Osteoblast (primary cell): ENCODE data around the gene MTHFSD. TPM values are rescaled to one million over a fixed set of nuclear protein-coding genes. Genes with fewer than 3 reads are reported as not detected.
A peak's percentile ranks its signal among the peaks of the same experiment; 100 is the strongest.

Source experiments
- DNase-seq: peaks from one replicate; pipeline ENCODE4 v3.0.0; 2011; ENCODE audit warnings: low spot score, mixed read lengths; ENCODE audit not compliant: insufficient read length; ENCODE audit errors: missing footprints
- H2AFZ ChIP-seq: 2 replicates; pipeline ENCODE4 v1.6.0; 2011; ENCODE audit warnings: mild to moderate bottlenecking, low read length
- H3K27ac ChIP-seq: 2 replicates; pipeline ENCODE4 v1.5.1; 2011; ENCODE audit warnings: mild to moderate bottlenecking, low read depth, low read length, moderate library complexity
- H3K27me3 ChIP-seq: 2 replicates; pipeline ENCODE4 v1.6.0; 2012; ENCODE audit warnings: mild to moderate bottlenecking, control low read depth, inconsistent platforms, low read length, moderate library complexity; ENCODE audit not compliant: insufficient read depth
- H3K36me3 ChIP-seq: 2 replicates; pipeline ENCODE4 v1.5.1; 2011; ENCODE audit warnings: mild to moderate bottlenecking, low read length, control low read depth, moderate library complexity; ENCODE audit not compliant: insufficient read depth
- H3K4me1 ChIP-seq: 2 replicates; pipeline ENCODE4 v1.5.1; 2011; ENCODE audit warnings: mild to moderate bottlenecking, low read length, control low read depth, moderate library complexity; ENCODE audit not compliant: insufficient read depth
- H3K4me2 ChIP-seq: 2 replicates; pipeline ENCODE4 v1.6.0; 2011; ENCODE audit warnings: mild to moderate bottlenecking, low read length; ENCODE audit not compliant: insufficient read depth
- H3K4me3 ChIP-seq: fragments of 200-600 bp; sonication (generic); 3 replicates; pipeline ENCODE4 v1.5.1; 2012; ENCODE audit warnings: mild to moderate bottlenecking, low read length, inconsistent platforms; ENCODE audit not compliant: insufficient read depth
- H3K79me2 ChIP-seq: 2 replicates; pipeline ENCODE4 v1.6.0; 2012; ENCODE audit warnings: mild to moderate bottlenecking, low read length, control low read depth, inconsistent platforms; ENCODE audit not compliant: insufficient read depth
- H3K9me3 ChIP-seq: 2 replicates; pipeline ENCODE4 v1.5.1; 2011; ENCODE audit warnings: low read depth, low read length, control low read depth
- H4K20me1 ChIP-seq: 2 replicates; pipeline ENCODE4 v1.6.0; 2012; ENCODE audit warnings: mild to moderate bottlenecking, low read length, control low read depth; ENCODE audit not compliant: insufficient read depth
- total RNA-seq: library from RNA; depleted of rRNA; stranded (reverse); fragments of >200 nt; gene quantifications from 2 replicates; pipeline ENCODE4 v1.2.3, GENCODE V29; 2012
- TF ChIP-seq, protein P1 (sequence below): IDR thresholded peaks from 2 replicates; pipeline ENCODE4 v1.5.1; 2011; ENCODE audit warnings: mild to moderate bottlenecking, low read depth, low read length, moderate library complexity; ENCODE audit errors: extremely low read depth

The MTHFSD gene
- total RNA-seq, 1 donor: 18.5 TPM

DNA sequence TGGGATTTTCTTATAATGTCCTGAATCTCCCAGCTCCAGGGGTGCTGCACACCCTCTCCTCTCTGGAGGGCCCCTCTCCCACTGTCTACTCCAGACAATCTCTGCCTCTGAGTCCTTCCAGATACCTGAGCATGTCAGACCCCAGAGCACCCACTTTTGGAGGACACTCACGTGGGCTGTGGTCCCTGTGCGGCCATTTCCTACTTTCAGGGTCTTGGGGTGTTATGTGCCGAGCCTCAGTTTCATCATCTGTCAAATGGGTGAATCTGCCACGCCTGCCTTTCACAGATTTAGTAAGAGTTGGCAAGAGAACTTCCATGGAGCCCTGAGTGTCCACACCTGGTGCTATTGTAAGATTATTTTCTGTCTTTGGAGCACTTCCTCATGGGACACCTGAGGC, 19.6 kb upstream of the MTHFSD start:
- Histone ChIP-seq H3K27me3 (no peaks in the 10 kb centered on the region), H2AFZ (no peak overlapping the region), H3K79me2 (peaks cover 98% of the 10 kb centered on the region), H3K4me2 (no peak overlapping the region), H3K4me1 (peaks cover 29% of the 10 kb centered on the region), H3K27ac (peak overlapping the region; percentile 96), H4K20me1 (peaks cover 3% of the 10 kb centered on the region), H3K9me3 (no peaks in the 10 kb centered on the region), H3K36me3 (peaks cover 70% of the 10 kb centered on the region), H3K4me3 (no peak overlapping the region)
- TF ChIP-seq, protein P1, sequence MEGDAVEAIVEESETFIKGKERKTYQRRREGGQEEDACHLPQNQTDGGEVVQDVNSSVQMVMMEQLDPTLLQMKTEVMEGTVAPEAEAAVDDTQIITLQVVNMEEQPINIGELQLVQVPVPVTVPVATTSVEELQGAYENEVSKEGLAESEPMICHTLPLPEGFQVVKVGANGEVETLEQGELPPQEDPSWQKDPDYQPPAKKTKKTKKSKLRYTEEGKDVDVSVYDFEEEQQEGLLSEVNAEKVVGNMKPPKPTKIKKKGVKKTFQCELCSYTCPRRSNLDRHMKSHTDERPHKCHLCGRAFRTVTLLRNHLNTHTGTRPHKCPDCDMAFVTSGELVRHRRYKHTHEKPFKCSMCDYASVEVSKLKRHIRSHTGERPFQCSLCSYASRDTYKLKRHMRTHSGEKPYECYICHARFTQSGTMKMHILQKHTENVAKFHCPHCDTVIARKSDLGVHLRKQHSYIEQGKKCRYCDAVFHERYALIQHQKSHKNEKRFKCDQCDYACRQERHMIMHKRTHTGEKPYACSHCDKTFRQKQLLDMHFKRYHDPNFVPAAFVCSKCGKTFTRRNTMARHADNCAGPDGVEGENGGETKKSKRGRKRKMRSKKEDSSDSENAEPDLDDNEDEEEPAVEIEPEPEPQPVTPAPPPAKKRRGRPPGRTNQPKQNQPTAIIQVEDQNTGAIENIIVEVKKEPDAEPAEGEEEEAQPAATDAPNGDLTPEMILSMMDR: no peak
- peak; percentile 76 for DNase-seq

DNA sequence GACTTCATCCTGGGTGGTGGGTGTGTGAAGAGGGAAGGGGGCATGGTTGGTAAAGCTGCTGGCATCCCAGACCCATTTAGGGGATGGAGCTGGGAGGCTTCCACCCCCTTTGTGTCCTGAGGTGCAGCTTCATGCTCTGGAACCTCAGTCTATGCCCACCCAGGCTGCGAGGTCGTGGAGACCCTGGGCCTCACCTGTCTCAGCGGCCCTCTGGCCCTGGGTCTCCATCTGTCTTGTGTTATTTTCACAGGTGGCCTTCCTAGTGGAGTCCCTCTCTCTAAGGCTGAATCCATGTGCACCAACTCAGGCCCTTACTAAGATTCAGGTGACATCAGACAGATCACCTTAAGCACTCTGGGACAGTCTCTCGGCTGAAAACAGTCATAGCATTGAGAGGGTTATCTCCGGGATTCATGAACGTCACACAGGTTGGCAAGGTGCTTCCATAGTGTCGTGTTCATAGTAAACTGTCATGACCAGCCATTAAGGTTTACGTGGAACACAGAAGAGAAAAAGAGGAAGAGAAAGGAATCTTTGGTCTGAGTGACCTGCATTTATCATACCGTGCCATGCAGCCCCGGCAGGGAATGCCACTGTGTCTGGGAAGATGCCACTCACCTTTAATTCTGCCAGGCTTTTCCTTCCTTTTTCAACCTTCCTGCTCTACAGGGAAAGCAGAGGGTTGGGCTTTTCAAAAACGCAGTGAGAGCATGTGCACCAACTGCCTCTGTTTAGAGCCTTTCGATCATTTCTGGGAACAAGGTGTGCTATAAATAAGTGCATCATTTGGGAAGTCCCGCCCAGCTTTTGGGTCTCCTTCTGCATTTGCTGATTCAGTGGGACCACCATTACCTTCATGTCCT, 18.8 kb upstream of the MTHFSD start:
- TF ChIP-seq, protein P1: no peak
- no peaks in the 10 kb centered on the region for H3K9me3 ChIP-seq
- H4K20me1 ChIP-seq: peaks cover 3% of the 10 kb centered on the region
- peaks cover 29% of the 10 kb centered on the region for H3K4me1 ChIP-seq
- H3K79me2 ChIP-seq: peaks cover 100% of the 10 kb centered on the region
- H3K27ac ChIP-seq: peak overlapping the region; percentile 96
- H3K4me3 ChIP-seq: no peak overlapping the region
- H3K4me2 ChIP-seq: peak overlapping the region; percentile 99
- peaks cover 73% of the 10 kb centered on the region for H3K36me3 ChIP-seq
- no peaks in the 10 kb centered on the region for H3K27me3 ChIP-seq
- no peak overlapping the region for H2AFZ ChIP-seq
- peak; percentile 57 for DNase-seq

DNA sequence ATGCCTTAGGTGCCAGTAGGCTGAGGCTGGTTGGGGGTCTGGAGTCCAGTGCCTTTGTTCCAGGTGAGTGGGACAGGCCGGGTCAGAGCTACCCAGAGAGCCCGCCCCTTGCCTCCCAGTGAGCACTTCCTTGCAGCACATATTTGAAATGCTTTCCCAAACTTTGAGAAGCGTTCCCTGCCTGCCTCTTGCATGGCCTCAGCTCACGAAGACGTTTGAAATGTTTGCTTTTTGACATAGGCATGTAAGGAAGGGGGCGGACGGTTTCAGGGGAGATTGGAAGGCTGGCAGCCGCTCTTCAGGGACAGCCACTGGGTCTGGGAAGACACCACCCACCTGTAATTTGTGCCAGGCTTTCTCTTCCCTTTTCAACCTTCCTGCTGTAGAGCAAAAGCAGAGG, 18.2 kb upstream of the MTHFSD start:
- peak overlapping the region; percentile 96 for H3K27ac ChIP-seq
- peak overlapping the region; percentile 99 for H3K4me2 ChIP-seq
- H3K36me3 ChIP-seq: peaks cover 77% of the 10 kb centered on the region
- peaks cover 3% of the 10 kb centered on the region for H4K20me1 ChIP-seq
- DNase-seq: peak; percentile 88
- no peak overlapping the region for H2AFZ ChIP-seq
- H3K79me2 ChIP-seq: peaks cover 100% of the 10 kb centered on the region
- no peaks in the 10 kb centered on the region for H3K27me3 ChIP-seq
- TF ChIP-seq, protein P1: no peak
- peaks cover 29% of the 10 kb centered on the region for H3K4me1 ChIP-seq
- no peaks in the 10 kb centered on the region for H3K9me3 ChIP-seq
- H3K4me3 ChIP-seq: peak overlapping the region; percentile 97

DNA sequence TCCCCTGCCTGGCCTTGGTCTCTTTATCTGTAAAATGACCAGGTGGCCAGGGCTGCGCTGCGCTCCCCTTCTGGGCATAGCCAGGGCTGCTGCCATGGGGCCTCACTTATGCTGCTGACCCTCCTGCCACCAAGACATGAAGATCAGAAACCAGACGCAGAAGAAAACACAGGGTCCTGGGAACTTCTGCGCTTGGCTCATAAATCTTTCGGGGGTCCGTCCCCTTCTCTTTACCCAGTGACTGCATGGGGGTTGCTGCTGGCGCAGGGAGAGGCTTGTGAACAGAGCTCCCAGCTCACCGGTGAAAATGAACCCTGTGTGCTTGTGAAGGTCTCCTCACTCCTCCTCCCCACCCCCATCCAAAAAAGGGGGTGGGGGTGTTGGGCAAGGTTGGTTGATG, 17.6 kb upstream of the MTHFSD start:
- Histone ChIP-seq H3K79me2 (peaks cover 100% of the 10 kb centered on the region), H3K36me3 (peaks cover 77% of the 10 kb centered on the region), H3K4me3 (peak overlapping the region; percentile 97), H3K27me3 (no peaks in the 10 kb centered on the region), H3K27ac (peak overlapping the region; percentile 96), H4K20me1 (peaks cover 3% of the 10 kb centered on the region), H2AFZ (no peak overlapping the region), H3K9me3 (no peaks in the 10 kb centered on the region), H3K4me1 (peaks cover 29% of the 10 kb centered on the region), H3K4me2 (peak overlapping the region; percentile 99)
- TF ChIP-seq, protein P1: no peak
- peak; percentile 22 for DNase-seq
